GM12801 (cell line): ENCODE results near the gene FAM89A.

Experiments
- TF ChIP-seq, protein P1 (sequence below): IDR thresholded peaks from one replicate; pipeline ENCODE4 v1.5.1; 2011; ENCODE audit warnings: control low read depth; ENCODE audit not compliant: insufficient read length; ENCODE audit errors: extremely low read depth

The FAM89A gene

DNA sequence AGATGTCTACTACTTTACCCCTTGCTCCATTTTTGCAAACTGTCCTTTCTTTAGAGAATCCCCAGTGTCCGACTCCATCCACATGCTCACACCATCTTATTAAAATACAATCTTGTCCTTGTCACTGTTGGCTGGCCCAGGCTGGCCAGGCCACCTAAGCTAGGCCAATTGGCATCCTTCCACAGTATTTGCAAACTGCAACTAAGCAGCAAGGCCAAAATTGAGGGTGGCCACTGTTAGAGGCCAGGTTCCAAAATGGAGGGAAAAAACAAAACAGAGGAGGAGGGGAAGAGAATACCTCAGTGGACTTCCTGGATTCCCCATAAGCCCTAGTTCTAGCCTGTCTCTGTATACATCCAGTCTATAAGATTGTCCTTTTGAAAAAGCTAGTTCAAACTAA, 4.3 kb downstream of the FAM89A start:
- TF ChIP-seq, protein P1, sequence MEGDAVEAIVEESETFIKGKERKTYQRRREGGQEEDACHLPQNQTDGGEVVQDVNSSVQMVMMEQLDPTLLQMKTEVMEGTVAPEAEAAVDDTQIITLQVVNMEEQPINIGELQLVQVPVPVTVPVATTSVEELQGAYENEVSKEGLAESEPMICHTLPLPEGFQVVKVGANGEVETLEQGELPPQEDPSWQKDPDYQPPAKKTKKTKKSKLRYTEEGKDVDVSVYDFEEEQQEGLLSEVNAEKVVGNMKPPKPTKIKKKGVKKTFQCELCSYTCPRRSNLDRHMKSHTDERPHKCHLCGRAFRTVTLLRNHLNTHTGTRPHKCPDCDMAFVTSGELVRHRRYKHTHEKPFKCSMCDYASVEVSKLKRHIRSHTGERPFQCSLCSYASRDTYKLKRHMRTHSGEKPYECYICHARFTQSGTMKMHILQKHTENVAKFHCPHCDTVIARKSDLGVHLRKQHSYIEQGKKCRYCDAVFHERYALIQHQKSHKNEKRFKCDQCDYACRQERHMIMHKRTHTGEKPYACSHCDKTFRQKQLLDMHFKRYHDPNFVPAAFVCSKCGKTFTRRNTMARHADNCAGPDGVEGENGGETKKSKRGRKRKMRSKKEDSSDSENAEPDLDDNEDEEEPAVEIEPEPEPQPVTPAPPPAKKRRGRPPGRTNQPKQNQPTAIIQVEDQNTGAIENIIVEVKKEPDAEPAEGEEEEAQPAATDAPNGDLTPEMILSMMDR, result no peak

DNA sequence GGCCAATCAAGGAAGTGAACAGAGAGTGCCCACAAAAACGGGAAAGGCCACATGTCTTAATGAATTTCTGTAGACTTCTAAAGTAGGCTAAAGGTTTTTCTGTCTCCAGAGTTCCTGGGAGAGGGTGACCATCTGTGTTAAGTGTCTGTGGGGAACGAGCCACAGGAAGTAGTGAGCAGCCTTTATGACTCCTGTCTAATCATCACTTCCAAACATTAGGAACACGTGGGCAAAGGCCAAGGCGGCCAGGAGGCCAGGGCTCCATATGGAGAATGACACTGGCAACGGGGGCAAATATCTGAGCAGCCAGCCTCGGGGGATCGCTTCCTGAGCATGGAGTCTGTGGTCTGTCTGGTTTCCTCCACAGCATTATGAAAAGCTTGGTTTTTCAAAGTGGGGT, 7.1 kb downstream of the FAM89A start:
- TF ChIP-seq, protein P1, result no peak

DNA sequence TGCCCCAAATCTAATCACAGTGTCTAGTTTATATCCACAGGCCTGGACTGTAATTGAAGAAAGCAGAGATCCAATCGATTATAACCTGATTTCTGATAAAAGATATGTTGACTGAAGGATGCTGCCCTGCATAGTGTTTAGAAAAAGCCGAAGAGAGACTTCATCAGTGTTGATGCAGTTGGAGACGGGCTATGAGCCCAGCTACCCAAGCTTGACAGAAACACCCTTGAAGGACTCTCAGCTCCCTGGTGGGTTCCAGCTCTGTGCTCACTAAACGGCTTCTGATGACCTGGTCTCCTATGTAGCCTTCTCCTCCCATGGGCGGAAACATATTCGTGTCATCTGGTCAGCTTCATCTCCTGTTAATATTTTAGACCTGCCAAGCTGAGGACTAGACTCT, 10.2 kb downstream of the FAM89A start:
- TF ChIP-seq, protein P1, result no peak

DNA sequence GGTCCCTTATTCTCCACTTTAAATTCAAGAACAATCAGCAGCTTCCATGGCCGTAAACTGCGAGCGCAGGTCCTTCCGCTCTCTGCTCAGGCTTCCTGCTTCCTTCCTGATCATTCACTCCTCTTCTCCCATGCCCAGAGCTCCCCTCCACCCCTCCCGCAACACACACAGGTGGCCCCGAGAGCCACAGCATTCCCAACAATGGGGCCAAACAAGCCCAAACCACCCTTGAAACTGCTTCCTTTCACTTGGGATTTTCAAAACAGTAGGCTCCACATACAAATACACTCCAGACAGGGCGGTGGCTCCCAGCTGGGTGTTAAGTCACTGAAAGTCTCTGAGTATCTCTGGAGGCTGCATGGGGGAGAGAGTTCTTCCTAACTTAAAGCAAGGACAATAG, 11.4 kb downstream of the FAM89A start:
- TF ChIP-seq, protein P1, result no peak

DNA sequence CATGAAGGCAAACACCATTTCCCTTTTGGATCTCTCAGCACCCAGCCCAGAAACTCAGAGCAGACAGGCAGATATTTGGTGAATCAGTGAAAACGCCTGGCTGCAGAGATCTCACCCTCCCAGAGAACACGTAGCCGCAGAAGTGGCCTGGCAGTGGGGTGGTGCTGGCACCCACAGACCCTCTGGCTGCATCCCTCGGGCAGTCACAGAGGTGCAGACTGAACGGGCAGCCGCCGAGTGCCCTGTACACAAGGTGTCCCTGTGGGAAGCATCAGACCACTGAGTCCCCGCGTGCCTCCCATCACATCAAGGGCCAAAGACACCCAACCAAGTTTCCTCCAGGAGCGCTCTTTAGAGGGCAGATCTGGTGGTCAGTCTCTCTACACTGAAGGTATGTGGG, 12.1 kb downstream of the FAM89A start:
- TF ChIP-seq, protein P1, result no peak

DNA sequence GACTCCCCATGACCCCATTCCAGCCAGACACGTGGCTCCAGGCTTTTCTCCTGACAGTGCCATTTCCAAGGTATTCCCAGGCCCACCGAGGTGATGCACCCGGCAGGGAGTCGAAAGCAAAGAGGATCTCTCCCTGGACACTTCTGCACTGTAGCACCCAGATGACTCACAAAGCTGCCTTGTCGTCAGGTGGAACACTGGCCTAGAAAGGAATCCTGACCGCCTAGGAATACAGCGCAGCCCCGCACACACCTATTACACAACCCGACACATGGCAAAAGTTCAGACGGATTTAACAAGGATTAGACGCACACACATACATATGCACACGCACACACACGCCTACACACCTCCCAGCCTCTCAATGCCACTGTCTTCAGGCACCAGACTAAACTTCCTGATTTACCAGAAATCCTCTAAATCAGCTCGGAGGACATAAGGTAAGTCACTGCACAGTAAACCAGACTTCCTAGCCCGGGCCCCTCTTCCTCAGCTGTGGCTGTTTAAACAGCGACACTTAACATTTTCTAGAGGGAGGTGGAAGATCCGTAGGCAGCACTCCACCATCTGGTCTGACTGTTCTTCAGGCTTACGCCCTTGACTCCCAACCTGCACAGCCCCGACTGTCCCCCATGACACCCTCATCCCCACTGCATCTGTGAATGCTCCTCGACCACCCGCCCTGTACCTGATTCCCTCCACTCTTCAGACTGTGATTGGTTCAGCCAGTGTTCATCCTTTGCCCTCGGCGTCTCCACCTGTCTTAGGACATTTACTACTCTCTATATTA, 12.7 kb downstream of the FAM89A start:
- TF ChIP-seq, protein P1, result no peak

DNA sequence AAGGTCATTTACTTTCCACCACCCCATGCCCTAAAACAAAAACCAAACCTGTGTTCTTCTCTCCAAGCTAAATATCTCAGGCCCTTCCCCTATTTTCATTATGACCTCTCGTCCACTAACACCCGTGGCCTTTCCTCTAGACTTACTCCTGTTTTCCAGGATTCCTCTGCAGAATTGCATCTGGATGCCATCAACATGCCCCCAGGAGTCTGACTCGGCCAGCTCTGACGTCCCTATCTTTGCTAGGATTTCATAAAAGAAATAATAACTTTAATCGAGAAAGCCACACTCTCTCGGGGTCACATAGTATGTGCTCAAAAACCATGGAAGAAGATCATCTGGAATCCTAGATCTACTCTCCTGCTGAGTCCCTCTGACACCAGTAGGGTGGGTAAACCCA, 13.5 kb downstream of the FAM89A start:
- TF ChIP-seq, protein P1, result no peak
